SU-DHL-6 (cell line): Measurements from ENCODE around the gene PDE1C.

Experiments
- CTCF ChIP-seq: fragments of 200-600 bp; sonication (generic); IDR thresholded peaks from one replicate; pipeline ENCODE4 v1.5.1; 2017; ENCODE audit warnings: antibody characterized with exemption, mild to moderate bottlenecking, low read length, moderate library complexity; ENCODE audit not compliant: insufficient read depth, poor library complexity, severe bottlenecking
- EZH2phosphoT487 ChIP-seq: fragments of 200-600 bp; sonication (generic), shearing (Covaris generic); conservative IDR thresholded peaks from 2 replicates; pipeline ENCODE4 v1.6.1; 2018; ENCODE audit warnings: mild to moderate bottlenecking, antibody characterized with exemption, low read length, moderate library complexity, mixed read lengths

GRCh38 chr7:31910191-31910590 is 160.0 kb downstream of the PDE1C start:
- TF ChIP-seq CTCF (no peak), EZH2phosphoT487 (no peak)
